ENCODE measurements around the gene USP21.

DNA sequence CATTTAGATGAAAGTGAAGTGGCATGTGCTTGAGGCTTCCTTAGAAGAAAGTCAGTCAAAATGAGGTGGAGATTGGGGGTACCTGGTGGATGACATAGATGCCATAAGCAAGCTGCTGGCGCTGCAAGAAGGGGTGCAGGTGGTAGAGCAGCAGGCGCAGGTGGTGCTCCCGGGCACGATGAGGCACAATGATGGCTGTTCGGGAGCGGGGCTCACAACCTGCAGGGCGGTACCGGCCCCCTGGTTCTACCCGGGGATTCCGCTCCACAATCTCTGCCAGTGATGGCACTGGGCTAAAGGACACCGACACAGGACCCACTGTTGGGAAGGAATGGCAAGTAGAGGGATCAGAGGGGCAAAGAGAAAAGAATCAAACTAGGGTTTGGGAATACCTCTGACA is 15.6 kb downstream of the USP21 start:
- TF ChIP-seq, protein P1, sequence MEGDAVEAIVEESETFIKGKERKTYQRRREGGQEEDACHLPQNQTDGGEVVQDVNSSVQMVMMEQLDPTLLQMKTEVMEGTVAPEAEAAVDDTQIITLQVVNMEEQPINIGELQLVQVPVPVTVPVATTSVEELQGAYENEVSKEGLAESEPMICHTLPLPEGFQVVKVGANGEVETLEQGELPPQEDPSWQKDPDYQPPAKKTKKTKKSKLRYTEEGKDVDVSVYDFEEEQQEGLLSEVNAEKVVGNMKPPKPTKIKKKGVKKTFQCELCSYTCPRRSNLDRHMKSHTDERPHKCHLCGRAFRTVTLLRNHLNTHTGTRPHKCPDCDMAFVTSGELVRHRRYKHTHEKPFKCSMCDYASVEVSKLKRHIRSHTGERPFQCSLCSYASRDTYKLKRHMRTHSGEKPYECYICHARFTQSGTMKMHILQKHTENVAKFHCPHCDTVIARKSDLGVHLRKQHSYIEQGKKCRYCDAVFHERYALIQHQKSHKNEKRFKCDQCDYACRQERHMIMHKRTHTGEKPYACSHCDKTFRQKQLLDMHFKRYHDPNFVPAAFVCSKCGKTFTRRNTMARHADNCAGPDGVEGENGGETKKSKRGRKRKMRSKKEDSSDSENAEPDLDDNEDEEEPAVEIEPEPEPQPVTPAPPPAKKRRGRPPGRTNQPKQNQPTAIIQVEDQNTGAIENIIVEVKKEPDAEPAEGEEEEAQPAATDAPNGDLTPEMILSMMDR (IDR thresholded peaks at IDR 0.05) = no peak
- TF ChIP-seq POLR2A (IDR thresholded peaks at IDR 0.05) = no peak
